HEK293T (cell line): ENCODE results near the gene RELT.

ENCODE experiments used
- BHLHE40 ChIP-seq: fragments of 450-650 bp; IDR thresholded peaks from 2 replicates; pipeline ENCODE4 v1.6.1; 2016; ENCODE audit warnings: mild to moderate bottlenecking, moderate library complexity, borderline replicate concordance
- ELF4 ChIP-seq: fragments of 450-650 bp; IDR thresholded peaks from 2 replicates; pipeline ENCODE4 v1.6.1; 2017; ENCODE audit warnings: antibody characterized with exemption
- FOXA1 ChIP-seq: fragments of 450-650 bp; IDR thresholded peaks from 2 replicates; pipeline ENCODE4 v1.6.1; 2016; ENCODE audit warnings: mild to moderate bottlenecking
- FOXK2 ChIP-seq: fragments of 450-650 bp; IDR thresholded peaks from 2 replicates; pipeline ENCODE4 v1.6.1; 2016; ENCODE audit warnings: mild to moderate bottlenecking
- HDGF ChIP-seq: fragments of 450-650 bp; IDR thresholded peaks from 2 replicates; pipeline ENCODE4 v1.6.1; 2017; ENCODE audit warnings: antibody characterized with exemption, borderline replicate concordance
- SP1 ChIP-seq: fragments of 450-650 bp; IDR thresholded peaks from 2 replicates; pipeline ENCODE4 v1.6.1; 2017
- ZNF384 ChIP-seq: fragments of 450-650 bp; IDR thresholded peaks from 2 replicates; pipeline ENCODE4 v1.6.1; 2016

DNA sequence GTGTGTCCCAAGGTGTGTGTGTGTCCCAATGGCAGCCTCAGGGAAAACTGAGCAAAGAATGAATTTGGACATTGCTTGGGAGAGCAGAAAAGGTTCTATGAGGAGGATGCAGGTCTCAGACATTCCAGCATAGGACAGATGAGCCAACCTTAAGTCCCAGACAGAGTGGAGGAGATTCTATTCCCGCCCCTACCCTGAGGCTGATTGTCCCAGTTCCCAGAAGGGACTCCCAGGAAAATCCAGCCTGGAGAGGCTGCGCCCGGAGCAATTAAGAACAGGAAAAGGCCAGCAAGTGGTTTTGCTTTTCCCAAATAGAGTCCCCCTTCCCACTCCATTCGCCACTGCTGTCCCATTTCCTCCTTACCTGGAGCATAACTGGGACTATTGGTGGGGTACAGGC, 54.1 kb downstream of the RELT start:
- TF ChIP-seq FOXA1 (no peak), HDGF (no peak), ZNF384 (no peak), FOXK2 (no peak), BHLHE40 (no peak), ELF4 (no peak), SP1 (no peak)
